Cardiac fibroblast (primary cell): ENCODE data around the gene CD40LG.

ENCODE experiments used
- DNase-seq, 2 donors: peaks; one replicate each; pipeline versions ENCODE4 v3.0.0 to v3.0.0-alpha.2; 2010; ENCODE audit warnings: low read depth in 2 of 2
- H3K4me3 ChIP-seq, 2 donors: replicated peaks in 1 of 2; 1 replicate in 1 of 2; 2 replicates in 1 of 2; pipeline ENCODE4 v1.5.1; 2011; ENCODE audit warnings: low read depth in 2 of 2, low read length in 2 of 2, mild to moderate bottlenecking in 2 of 2, moderate library complexity in 1 of 2
- TF ChIP-seq, protein P1 (sequence below): IDR thresholded peaks from one replicate; pipeline ENCODE4 v1.5.1; 2011; ENCODE audit warnings: low read depth, mild to moderate bottlenecking, low read length, inconsistent platforms

The CD40LG gene

DNA sequence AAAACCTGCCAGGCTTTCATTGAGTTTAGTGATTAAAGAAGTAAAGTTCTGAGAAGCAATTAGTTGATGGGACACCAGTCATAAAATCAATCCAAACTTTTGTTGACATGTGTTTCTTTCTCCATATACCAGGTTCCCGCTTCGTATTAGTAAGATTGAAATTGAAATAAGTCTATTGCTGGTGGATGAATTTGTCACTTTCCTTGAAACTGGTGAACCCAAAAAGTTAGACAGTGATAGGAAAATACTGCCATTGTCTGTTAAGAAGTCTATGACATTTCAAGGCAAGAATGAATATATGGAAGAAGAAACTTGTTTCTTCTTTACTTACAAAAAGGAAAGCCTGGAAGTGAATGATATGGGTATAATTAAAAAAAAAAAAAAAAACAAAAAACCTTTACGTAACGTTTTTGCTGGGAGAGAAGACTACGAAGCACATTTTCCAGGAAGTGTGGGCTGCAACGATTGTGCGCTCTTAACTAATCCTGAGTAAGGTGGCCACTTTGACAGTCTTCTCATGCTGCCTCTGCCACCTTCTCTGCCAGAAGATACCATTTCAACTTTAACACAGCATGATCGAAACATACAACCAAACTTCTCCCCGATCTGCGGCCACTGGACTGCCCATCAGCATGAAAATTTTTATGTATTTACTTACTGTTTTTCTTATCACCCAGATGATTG, at the start of gene CD40LG:
Gene CD40LG (plus strand): TSS at position 482 of the 684 bp plus-strand sequence. CDS start 91 bp downstream, at position 573.
- H3K4me3 ChIP-seq, result no peak within 1 kb of the TSS
- no peak for DNase-seq
- TF ChIP-seq, protein P1, sequence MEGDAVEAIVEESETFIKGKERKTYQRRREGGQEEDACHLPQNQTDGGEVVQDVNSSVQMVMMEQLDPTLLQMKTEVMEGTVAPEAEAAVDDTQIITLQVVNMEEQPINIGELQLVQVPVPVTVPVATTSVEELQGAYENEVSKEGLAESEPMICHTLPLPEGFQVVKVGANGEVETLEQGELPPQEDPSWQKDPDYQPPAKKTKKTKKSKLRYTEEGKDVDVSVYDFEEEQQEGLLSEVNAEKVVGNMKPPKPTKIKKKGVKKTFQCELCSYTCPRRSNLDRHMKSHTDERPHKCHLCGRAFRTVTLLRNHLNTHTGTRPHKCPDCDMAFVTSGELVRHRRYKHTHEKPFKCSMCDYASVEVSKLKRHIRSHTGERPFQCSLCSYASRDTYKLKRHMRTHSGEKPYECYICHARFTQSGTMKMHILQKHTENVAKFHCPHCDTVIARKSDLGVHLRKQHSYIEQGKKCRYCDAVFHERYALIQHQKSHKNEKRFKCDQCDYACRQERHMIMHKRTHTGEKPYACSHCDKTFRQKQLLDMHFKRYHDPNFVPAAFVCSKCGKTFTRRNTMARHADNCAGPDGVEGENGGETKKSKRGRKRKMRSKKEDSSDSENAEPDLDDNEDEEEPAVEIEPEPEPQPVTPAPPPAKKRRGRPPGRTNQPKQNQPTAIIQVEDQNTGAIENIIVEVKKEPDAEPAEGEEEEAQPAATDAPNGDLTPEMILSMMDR, result no peak

DNA sequence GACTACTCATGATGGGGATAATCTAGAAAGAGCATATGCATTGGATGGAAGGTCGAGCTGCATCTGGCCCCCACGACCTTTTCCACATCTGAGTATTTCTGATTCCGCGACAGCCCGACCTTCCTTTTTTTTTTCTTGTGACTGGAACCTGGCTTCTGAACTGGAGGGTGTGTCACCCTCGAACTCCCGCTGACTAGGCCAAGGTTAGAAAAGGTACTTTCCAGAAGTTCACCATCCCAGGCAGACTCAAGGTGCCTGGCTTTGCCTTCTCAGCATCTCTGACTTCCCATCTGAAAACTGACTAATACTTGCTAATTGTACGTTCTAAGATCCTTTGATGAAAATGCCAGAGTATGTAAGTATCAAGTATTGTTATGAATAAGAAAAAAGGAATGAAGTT, 49.3 kb upstream of the CD40LG start:
- H3K4me3 ChIP-seq, result no peak overlapping the region
- no peak for DNase-seq
- TF ChIP-seq, protein P1, result no peak

DNA sequence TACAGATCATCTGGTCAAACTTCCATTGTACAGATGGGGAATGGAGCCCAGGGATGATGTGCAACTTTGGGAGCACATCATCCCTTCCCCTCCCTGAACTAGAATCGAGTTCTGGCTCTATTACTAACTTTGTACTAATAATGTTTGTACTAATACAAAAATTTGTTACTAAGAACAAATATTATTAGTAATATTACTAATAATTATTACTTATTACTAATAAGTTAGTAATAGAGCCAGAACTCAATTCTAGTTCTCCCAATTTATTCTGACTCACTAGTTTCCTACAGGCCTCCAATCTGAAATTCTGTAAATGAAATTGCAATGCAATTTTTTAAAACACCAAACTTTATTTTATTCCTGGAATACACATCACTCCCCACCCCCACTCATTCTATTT, 47.9 kb upstream of the CD40LG start:
- DNase-seq, result no peak
- H3K4me3 ChIP-seq, result no peak overlapping the region
- TF ChIP-seq, protein P1, result no peak

DNA sequence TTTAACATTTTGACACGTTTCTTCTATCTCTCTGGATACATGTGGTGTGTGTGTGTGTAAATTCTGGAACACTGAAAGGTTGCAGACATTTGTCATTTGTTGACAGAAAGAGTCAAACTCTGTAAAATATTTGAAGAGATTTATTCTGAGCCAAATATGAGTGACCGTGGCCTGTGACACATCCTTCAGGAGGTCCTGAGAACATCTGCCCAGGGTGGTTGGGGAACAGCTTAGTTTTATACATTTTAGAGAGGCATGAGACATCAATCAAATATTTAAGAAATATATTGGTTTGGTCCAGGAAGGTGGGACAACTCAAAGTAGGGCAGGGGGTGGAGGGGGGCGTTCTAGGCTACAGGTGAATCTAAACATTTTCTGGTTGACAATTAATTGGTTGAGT, 40.7 kb upstream of the CD40LG start:
- TF ChIP-seq, protein P1, result no peak
- DNase-seq, result no peak
- H3K4me3 ChIP-seq, result no peak overlapping the region

DNA sequence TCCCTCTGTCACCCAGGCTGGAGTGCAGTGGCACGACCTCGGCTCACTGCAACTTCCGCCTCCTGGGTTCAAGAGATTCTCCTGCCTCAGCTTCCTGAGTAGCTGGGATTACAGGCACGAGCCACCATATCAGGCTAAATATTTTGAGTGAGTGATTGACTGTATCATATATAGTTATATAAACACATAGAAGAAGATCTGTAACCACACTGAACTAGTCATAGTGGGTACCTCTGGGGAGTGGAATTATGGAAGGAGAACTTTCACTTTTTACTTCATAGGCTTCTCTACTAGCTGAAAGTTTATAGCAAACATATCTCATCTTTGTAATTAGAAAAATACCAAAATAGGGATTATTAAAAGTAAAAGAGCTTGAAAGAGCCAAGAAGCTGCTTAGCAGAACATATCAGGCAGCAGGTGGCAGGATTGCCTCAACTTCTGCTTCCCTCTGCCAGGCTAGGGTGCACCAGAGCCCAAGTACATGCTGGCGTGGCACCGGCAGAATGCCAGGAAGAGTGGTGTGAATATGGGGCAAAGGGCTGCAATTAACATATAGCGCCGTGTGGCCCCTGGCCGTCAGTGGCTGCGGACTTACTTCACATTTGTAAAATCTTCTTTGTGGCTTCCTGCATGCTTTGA, 39.5 kb upstream of the CD40LG start:
- H3K4me3 ChIP-seq, result no peak overlapping the region
- DNase-seq, result peak; percentile 24 to 34

DNA sequence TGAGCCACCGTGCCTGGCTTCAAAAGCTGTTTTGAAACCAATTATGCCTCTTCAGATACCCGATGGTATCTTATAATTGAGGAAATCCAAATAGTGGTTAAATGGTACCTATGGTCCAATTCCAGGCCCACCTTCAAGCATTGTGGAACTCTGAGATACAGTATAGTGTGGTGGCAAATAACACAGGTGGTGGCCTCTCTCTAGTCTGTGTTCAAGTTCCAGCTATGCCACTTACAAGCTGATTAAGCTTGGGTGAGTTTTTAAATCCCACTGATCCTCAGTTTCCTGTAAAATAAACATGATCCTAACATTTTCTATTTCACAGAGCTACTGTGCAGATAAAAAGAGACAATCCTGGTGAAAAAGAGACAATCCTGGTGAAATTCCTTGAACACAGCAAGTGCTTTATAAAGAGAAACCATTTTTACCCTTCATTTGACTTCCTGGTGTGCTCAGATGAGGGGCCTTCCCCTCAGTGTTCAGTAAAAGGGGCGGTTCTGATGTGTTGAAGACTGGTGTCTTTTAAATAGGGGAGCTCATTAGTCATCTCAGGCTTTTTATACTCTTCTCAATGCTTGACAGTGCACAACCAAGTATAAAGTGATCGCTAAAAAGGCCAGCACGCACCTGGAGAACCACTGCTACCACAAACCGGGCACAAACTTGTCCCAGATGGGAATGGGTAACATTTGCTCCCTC, 30.8 kb upstream of the CD40LG start:
- no peak overlapping the region for H3K4me3 ChIP-seq
- TF ChIP-seq, protein P1, result no peak
- DNase-seq, result no peak

More for the DNA sequence above, 39.5 kb upstream of the CD40LG start:
- TF ChIP-seq, protein P1, result peak; percentile 4
